ENCODE measurements around the gene BST1.

- TF ChIP-seq TAF1 (IDR thresholded peaks at IDR 0.05; ENCODE audit: borderline replicate concordance, insufficient read depth, low read length) (no peak), REST (IDR thresholded peaks at IDR 0.05; ENCODE audit: insufficient read depth in 1 of 2, low read depth in 2 of 2, low read length in 2 of 2) (no peak)
These were observed 15.6 kb downstream of the BST1 start for GRCh38 chr4:15718465-15718864.

All from PFSK-1 (cell line).